GM12891 (cell line): ENCODE measurements around the gene IKBIP.
"Not testable (repeated sequence)": the region's sequence is repeated elsewhere in the genome, so short reads cannot be mapped to it uniquely, and the experiment has no call there.

Experiments used
- DNase-seq: peaks from one replicate; pipeline ENCODE4 v3.0.0; 2011; ENCODE audit warnings: low spot score; ENCODE audit not compliant: insufficient read length
- FAIRE-seq: peaks from 2 replicates; lab custom pipeline; 2011; peaks lifted over from hg19 to GRCh38; lab: Jason Lieb, UNC
- PAX5 ChIP-seq: IDR thresholded peaks from 2 replicates; pipeline ENCODE4 v1.6.1; 2011; ENCODE audit warnings: low read length, moderate library complexity, mild to moderate bottlenecking; ENCODE audit not compliant: insufficient read depth, severe bottlenecking
- POLR2A ChIP-seq: IDR thresholded peaks from 2 replicates; pipeline ENCODE4 v1.6.1; 2011; ENCODE audit warnings: low read depth, low read length, control low read depth
- POLR2AphosphoS5 ChIP-seq: IDR thresholded peaks from 2 replicates; pipeline ENCODE4 v1.6.1; 2011; ENCODE audit warnings: low read depth, low read length, control low read depth
- POU2F2 ChIP-seq: IDR thresholded peaks from 2 replicates; pipeline ENCODE4 v1.6.1; 2011; ENCODE audit warnings: low read depth, mild to moderate bottlenecking, control low read depth, low read length, moderate library complexity
- SPI1 ChIP-seq: IDR thresholded peaks from 2 replicates; pipeline ENCODE4 v1.6.1; 2011; ENCODE audit warnings: low read depth, low read length, control low read depth
- TAF1 ChIP-seq: IDR thresholded peaks from 2 replicates; pipeline ENCODE4 v1.6.1; 2011; ENCODE audit warnings: low read depth, low read length, control low read depth

IKBIP gene

DNA sequence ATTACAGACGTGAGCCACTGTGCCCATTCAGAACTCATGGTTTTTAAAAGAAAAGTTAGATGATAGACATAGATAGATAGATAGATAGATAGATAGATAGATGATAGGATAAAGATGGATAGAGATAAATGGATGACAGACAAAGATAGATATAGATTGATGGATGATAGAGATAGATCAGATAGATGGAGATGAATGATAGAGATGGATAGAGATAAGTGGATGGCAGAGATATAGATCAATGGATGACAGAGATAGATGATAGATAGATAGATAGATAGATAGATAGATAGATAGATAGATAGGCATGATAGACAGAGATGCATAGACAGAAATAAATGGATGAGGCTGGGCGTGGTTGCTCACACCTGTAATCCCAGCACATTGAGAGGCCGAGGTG, 64.8 kb downstream of the IKBIP start:
- FAIRE-seq = no peak
- DNase-seq = no peak
- no peak for TF ChIP-seq POU2F2
- no peak for TF ChIP-seq POLR2AphosphoS5
- no peak for TF ChIP-seq SPI1
- TF ChIP-seq PAX5 = no peak
- TF ChIP-seq TAF1 = no peak
- TF ChIP-seq POLR2A = no peak

DNA sequence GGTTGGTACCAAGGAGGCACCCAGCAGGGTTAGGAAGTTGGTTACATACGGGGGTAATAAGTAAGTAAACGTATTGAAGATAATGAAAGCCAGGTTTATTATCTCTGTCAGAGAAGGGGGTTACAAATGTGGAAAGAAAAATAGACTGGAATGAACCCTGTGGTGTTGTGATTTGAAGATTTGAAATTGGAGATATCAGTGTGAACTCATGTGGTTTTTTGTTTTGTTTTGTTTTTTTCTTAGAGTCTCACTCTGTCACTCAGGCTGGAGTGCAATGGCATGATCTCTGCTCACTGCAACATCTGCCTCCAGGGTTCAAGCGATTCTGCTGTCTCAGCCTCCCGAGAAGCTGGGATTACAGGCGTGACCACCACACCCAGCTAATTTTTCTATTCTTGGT, 65.2 kb downstream of the IKBIP start:
- no peak for FAIRE-seq
- TF ChIP-seq POU2F2 = no peak
- TF ChIP-seq TAF1 = no peak
- TF ChIP-seq POLR2AphosphoS5 = no peak
- no peak for TF ChIP-seq PAX5
- no peak for TF ChIP-seq SPI1
- no peak for TF ChIP-seq POLR2A
- no peak for DNase-seq

DNA sequence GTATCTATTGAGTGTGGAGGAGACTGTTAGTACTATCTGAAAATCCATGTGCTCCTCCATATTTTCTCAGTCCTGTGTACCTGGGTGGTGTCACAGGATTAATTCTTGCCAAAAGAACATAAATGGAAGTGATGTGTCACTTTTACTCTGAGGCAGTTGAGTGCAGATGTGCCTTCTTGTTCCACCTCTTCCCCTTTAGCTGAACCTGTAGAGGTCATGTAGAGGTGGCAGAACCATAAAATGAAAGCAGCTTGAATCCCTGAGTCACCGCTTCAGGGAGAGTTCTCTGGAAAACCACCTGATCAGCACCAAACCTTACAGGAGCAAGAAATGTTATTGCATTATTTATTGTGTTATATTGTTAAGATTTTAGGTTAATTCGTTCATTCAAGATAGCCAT, 65.8 kb downstream of the IKBIP start:
- TF ChIP-seq TAF1 (no peak), POLR2A (no peak), PAX5 (no peak), POU2F2 (no peak), SPI1 (no peak), POLR2AphosphoS5 (no peak)
- no peak for FAIRE-seq
- no peak for DNase-seq

- no peak for TF ChIP-seq POLR2AphosphoS5
- no peak for TF ChIP-seq POLR2A
- no peak for TF ChIP-seq TAF1
- no peak for TF ChIP-seq SPI1
- TF ChIP-seq POU2F2 = no peak
- TF ChIP-seq PAX5 = no peak
- no peak for FAIRE-seq
- no peak for DNase-seq
Measured at GRCh38 chr12:98578392-98578791, 66.2 kb downstream of the IKBIP start.

- FAIRE-seq, DNase-seq: not testable (repeated sequence)
Measured at GRCh38 chr12:98576795-98577194, 67.8 kb downstream of the IKBIP start.

DNA sequence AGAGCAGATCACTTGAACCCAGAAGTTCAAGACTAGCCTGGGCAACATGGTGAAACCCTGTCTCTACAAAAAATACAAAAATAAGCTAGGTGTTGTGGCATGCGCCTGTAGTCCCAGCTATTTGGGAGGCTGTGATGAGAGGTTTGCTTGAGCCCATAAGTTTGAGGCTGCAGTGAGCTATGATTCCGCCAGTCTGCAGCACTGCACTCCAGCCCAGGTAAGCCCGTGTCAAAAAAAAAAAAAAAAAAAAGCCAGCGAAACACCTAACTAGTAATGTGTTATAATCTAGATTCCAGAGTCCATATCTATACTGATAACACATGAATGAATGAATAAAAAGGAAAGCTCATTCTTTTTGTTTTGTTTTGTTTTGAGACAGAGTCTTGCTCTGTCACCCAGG, 69.6 kb downstream of the IKBIP start:
- no peak for DNase-seq
- no peak for FAIRE-seq
- no peak for TF ChIP-seq SPI1
- no peak for TF ChIP-seq POU2F2
- no peak for TF ChIP-seq TAF1
- TF ChIP-seq POLR2A = no peak
- no peak for TF ChIP-seq PAX5
- TF ChIP-seq POLR2AphosphoS5 = no peak
